GM12872 (cell line): ENCODE results near the gene SH2D3A.

Experiments used
- CTCF ChIP-seq: IDR thresholded peaks from 3 replicates; pipeline ENCODE4 v1.5.1; 2011; ENCODE audit warnings: low read depth, mild to moderate bottlenecking, low read length, moderate library complexity; ENCODE audit not compliant: insufficient read depth

The SH2D3A gene

DNA sequence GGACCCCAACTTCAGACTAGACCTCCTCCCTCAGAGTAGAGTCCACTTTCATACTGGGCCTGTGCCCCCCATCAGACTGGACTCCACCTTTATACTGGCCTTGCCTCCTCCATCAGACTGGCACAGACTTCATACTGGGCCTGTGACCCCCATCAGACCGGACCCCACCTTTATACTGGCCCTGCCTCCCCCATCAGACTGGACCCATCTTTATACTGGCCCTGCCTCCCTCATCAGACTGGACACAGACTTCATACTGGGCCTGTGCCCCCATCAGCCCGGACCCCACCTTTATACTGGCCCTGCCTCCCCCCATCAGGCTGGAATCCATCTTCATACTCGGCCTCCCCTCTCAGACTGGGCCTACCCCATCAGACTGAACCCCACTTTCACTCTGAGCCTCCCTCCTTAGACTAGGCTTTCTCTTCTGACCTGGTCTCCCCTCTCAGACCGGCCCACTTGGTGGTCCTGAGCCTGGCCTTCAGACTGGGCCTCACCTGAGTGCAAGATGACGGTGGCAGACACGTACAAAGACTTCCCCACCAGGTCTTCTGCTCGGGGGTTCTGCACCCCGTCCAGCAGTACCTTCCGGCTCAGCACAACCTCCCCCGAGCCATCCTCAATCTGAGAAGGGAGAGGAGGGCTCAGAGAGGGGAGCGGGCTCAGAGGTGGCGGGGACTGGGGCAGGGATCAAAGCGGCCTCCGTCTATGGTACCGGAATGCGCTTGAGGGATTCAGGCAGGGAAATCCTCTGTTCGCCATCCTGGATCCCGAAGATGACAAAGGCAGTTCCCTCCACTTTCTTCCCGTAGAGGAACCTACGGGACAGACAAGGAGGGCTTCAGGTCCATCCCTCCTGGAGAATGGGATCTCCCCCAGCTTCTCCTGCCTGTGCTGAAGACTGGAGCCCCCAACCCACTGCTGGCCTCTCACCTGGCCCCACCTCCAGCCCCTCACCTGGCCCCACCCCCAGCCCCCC, 54.3 kb downstream of the SH2D3A start:
- no peak for TF ChIP-seq CTCF

DNA sequence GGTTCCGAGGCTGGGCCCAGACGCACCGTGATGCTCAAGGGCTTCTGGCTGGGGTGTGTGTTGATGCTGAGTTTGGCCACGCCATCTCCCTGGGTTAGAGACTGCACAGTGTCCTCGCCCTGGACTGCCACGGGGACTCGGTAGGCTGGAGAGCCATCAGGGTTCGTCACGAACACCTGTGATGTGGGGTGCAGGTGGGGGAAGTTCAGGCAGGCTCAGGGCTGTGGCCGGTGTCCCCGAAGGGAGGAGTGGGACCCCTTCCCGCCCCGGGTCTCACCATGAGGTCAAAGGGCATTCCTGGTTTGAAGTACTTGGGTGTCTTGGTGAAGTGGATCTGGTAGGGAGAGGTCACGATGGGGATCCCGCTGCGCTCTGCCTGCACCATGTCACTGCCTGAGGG, 55.0 kb downstream of the SH2D3A start:
- TF ChIP-seq CTCF: no peak

DNA sequence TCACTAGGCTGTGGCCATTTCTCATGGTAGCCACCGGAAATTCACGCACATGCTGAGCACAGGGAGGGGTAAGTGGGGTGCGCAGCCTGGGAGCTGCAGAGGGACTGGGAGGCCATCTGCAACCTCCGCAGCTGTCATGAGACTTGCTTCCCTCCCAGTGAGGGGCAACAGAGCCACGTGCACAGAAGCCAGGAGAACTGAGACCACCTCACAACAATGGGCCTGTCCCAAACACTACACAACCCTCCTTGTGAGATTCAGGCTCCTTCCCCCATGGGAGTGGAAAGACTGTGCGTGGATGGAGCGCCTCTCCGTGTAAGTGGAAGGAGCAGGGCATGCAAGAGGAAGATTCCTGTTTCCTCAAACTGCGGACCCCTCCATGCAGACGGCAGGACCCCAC, 55.6 kb downstream of the SH2D3A start:
- no peak for TF ChIP-seq CTCF

DNA sequence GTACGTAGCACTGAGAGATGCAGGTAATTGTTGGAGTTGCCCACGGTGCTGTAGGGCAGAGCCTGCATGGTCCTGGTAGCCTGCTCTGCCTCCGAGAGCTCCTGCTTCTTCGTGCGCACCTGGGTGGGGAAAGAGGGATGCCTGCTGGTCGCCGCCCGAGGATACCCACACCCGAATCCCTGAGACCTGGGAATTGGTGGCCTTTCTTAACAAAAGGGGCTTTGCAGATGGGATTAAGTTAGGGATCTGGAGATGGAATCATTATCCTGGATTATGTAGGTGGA, 56.2 kb downstream of the SH2D3A start:
- TF ChIP-seq CTCF: no peak

DNA sequence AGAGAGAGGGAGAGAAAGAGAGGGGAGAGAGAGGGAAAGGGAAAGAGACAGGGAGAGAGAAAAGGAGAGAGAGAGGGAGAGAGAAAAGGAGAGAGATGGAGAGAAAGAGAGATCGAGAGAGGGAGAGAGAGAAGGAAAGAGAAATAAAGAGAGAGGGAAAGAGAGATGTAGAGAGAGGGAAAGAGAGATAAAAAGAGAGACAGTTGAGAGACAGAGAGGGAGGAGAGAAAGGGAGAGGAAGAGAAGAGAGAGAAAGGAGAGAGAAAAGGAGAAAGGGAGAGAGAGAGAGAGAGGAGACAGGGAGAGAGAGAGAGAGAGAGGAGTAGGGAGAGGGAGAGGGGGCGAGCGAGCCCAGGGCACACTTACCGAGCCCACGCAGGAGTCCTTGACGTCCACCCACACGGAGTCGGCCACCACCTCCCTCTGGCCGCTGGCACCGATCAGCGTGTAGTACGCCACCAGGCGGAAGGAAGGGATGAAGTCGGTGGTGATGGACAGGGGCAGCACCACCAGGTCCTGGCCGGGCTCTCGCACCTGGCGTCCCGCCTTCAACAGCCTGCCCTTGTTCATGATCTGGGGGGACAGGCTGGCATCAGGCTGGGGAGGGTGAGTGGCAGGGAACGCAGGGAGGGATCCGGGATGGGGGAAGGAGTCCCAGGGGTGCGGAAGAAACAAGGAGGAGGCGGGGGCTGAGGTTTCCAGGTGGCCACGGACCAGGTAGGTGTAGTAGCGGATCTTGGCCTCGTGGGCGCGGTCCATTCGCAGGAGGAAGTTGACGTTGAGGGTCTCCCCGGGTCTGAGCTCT, 56.8 kb downstream of the SH2D3A start:
- 0 out of 3 replicates have a peak, but pooled peaks have one; percentile 9 for TF ChIP-seq CTCF

GRCh38 chr19:6709549-6709948, 57.7 kb downstream of the SH2D3A start:
- no peak for TF ChIP-seq CTCF

- TF ChIP-seq CTCF: no peak
Measured at GRCh38 chr19:6708346-6708745, 58.9 kb downstream of the SH2D3A start.
